B cell (primary cell): Measurements from ENCODE around the gene RRP36. TPM values are rescaled to one million over a fixed set of nuclear protein-coding genes. Genes with fewer than 3 reads are reported as not detected.

Experiments used
- ATAC-seq: fragments of 200-7000 bp; cut with Tn5 transposase; one replicate; pipeline ENCODE4 v1.10.0; 2021; ENCODE audit warnings: low read depth, mild to moderate bottlenecking, moderate number of reproducible peaks, moderate library complexity
- CTCF ChIA-PET: fragments of 350-600 bp; sonication (Branson Sonifier 250); formaldehyde crosslinking; loops from one replicate; lab custom pipeline; 2021; ENCODE audit warnings: antibody characterized with exemption, inconsistent platforms; lab: Charles Lee
- POLR2A ChIA-PET: fragments of 350-600 bp; sonication (Branson Sonifier 250); formaldehyde crosslinking; loops from one replicate; lab custom pipeline; 2021; ENCODE audit warnings: antibody characterized with exemption; lab: Charles Lee
- DNase-seq: peaks from one replicate; pipeline ENCODE4 v3.0.0; 2013
- H2AFZ ChIP-seq: 2 replicates; pipeline ENCODE4 v1.6.1; 2012; ENCODE audit warnings: mild to moderate bottlenecking, low read depth, low read length; ENCODE audit not compliant: insufficient read depth, poor library complexity, severe bottlenecking
- H3K27ac ChIP-seq, 2 donors: 1 replicate in 1 of 2; 2 replicates in 1 of 2; pipeline ENCODE4 v1.5.1; 2012 to 2013; ENCODE audit warnings: low read length in 2 of 2, mild to moderate bottlenecking in 2 of 2, moderate library complexity in 1 of 2
- H3K27me3 ChIP-seq, 4 experiments: fragments of 200-600 bp in 1 of 4; sonication (generic) in 1 of 4; replicated peaks in 1 of 4; 1 replicate in 2 of 4; 2 replicates in 2 of 4; pipeline versions ENCODE4 v1.6.1 to v1.7.0; 2013 to 2016; ENCODE audit warnings: low read length in 3 of 4, mild to moderate bottlenecking in 2 of 4, mixed read lengths in 1 of 4, moderate library complexity in 1 of 4; ENCODE audit not compliant: insufficient read depth in 4 of 4, control insufficient read depth in 3 of 4; ENCODE audit errors: control extremely low read depth in 1 of 4
- H3K36me3 ChIP-seq, 2 experiments: replicated peaks in 1 of 2; 1 replicate in 1 of 2; 2 replicates in 1 of 2; pipeline versions ENCODE4 v1.6.1 to v1.7.1; 2013; ENCODE audit warnings: low read length in 1 of 2; ENCODE audit not compliant: insufficient read depth in 2 of 2, control insufficient read depth in 1 of 2; ENCODE audit errors: control extremely low read depth in 1 of 2, extremely low read depth in 1 of 2
- H3K4me1 ChIP-seq, 2 donors: fragments of 200-600 bp in 1 of 2; sonication (generic) in 1 of 2; 1 replicate in 1 of 2; 2 replicates in 1 of 2; pipeline versions ENCODE4 v1.5.1 to v1.6.1; 2013 to 2017; ENCODE audit warnings: low read length in 2 of 2; ENCODE audit not compliant: control insufficient read depth in 2 of 2, insufficient read depth in 2 of 2
- H3K4me2 ChIP-seq: replicated peaks from 2 replicates; pipeline ENCODE3; 2012; ENCODE audit warnings: mild to moderate bottlenecking, low read depth, low read length; ENCODE audit not compliant: poor library complexity, severe bottlenecking
- H3K4me3 ChIP-seq, 5 experiments: fragments of 200-600 bp in 1 of 5; sonication (generic) in 1 of 5; 1 replicate in 3 of 5; 2 replicates in 2 of 5; pipeline versions ENCODE4 v1.5.1 to v1.7.0; 2011 to 2016; ENCODE audit warnings: low read length in 4 of 5, mild to moderate bottlenecking in 4 of 5, low read depth in 2 of 5, control low read depth in 1 of 5, moderate library complexity in 1 of 5; ENCODE audit not compliant: insufficient read depth in 1 of 5; ENCODE audit errors: control extremely low read depth in 1 of 5, extremely low read depth in 1 of 5
- H3K79me2 ChIP-seq: fragments of 200-600 bp; sonication (generic); one replicate; pipeline ENCODE4 v1.6.0; 2016; ENCODE audit warnings: low read length; ENCODE audit not compliant: control insufficient read depth, insufficient read depth
- H3K9ac ChIP-seq: fragments of 200-600 bp; sonication (generic); 2 replicates; pipeline ENCODE4 v1.6.1; 2017; ENCODE audit warnings: mild to moderate bottlenecking, low read length, moderate library complexity
- H3K9me3 ChIP-seq, 3 donors: one replicate each; pipeline versions ENCODE4 v1.6.1 to v1.7.1; 2013; ENCODE audit warnings: low read length in 2 of 3; ENCODE audit not compliant: control insufficient read depth in 2 of 3, insufficient read depth in 1 of 3; ENCODE audit errors: control extremely low read depth in 1 of 3
- H4K20me1 ChIP-seq: 2 replicates; pipeline ENCODE4 v1.6.0; 2012; ENCODE audit warnings: mild to moderate bottlenecking, low read length; ENCODE audit not compliant: insufficient read depth, control insufficient read depth, poor library complexity, severe bottlenecking
- H3K27ac Mint-ChIP-seq: one replicate; pipeline ENCODE4 v1.8.0; 2021; ENCODE audit warnings: mixed read lengths
- H3K27me3 Mint-ChIP-seq: one replicate; pipeline ENCODE4 v1.8.0; 2021; ENCODE audit warnings: mixed read lengths
- H3K4me1 Mint-ChIP-seq: one replicate; pipeline ENCODE4 v1.8.0; 2021; ENCODE audit warnings: mixed read lengths
- H3K4me3 Mint-ChIP-seq: one replicate; pipeline ENCODE4 v1.8.0; 2021; ENCODE audit warnings: mixed read lengths
- H3K9me3 Mint-ChIP-seq: one replicate; pipeline ENCODE4 v1.8.0; 2022; ENCODE audit warnings: mixed read lengths; ENCODE audit not compliant: insufficient read depth
- EZH2 ChIP-seq: IDR thresholded peaks from 2 replicates; pipeline ENCODE4 v1.6.1; 2012; ENCODE audit warnings: borderline replicate concordance, low read depth, mild to moderate bottlenecking, moderate library complexity, low read length; ENCODE audit not compliant: insufficient read depth, poor library complexity, severe bottlenecking
- WGBS: methylation state at CpG from one replicate; pipeline ENCODE4 v1.1.5; 2013; ENCODE audit warnings: missing lambda C conversion rate; ENCODE audit not compliant: insufficient coverage; 5-methylcytosine and 5-hydroxymethylcytosine counted together
- intact Hi-C: fragments of 100-400 bp; cut with micrococcal nuclease; formaldehyde crosslinking; loops from one replicate; pipeline ENCODE4 v1.10.0; 2022
- polyA plus RNA-seq: library from polyadenylated mRNA; depleted of rRNA; stranded (reverse); fragments of >200 nt; gene quantifications from 2 replicates; pipeline ENCODE4 v1.2.3, GENCODE V29; 2012
- total RNA-seq, 2 donors: library from RNA; stranded (reverse); fragments of 120-200 nt in 1 of 2; gene quantifications; 1 replicate in 1 of 2; 2 replicates in 1 of 2; pipeline versions ENCODE4 v1.2.3 to v1.2.4, GENCODE V29; 2013 to 2022
- TF ChIP-seq, protein P1 (sequence below): fragments of 200-600 bp; IDR thresholded peaks from one replicate; pipeline ENCODE4 v1.8.0; 2022; ENCODE audit warnings: antibody characterized with exemption, mild to moderate bottlenecking

The RRP36 gene
- total and polyA plus RNA-seq, 2 donors (not counting 1 experiment from before 2014, with no cell fraction given) = 22.8 to 46.2 TPM

GRCh38 chr6:43037197-43037596 lies 15.8 kb downstream of the RRP36 start:
- Histone ChIP-seq H3K27me3 (no peaks in the 10 kb centered on the region), H3K36me3 (peaks cover 0 to 38% of the 10 kb centered on the region in 2 experiments), H3K4me1 (no peaks in the 10 kb centered on the region), H3K9me3 (no peaks in the 10 kb centered on the region), H3K4me3 (no peak overlapping the region), H3K79me2 (no peaks in the 10 kb centered on the region), H3K4me2 (no peak overlapping the region), H3K9ac (no peak overlapping the region), H2AFZ (no peak overlapping the region), H3K27ac (no peak overlapping the region), H4K20me1 (no peaks in the 10 kb centered on the region)
- Mint-ChIP-seq H3K4me1 (no peaks in the 10 kb centered on the region), H3K4me3 (no peak overlapping the region), H3K9me3 (no peaks in the 10 kb centered on the region), H3K27me3 (no peaks in the 10 kb centered on the region), H3K27ac (no peak overlapping the region)
- WGBS = 89% methylated on average over 5 of the region's 5 CpGs
- POLR2A ChIA-PET = no interaction called here
- ATAC-seq = no peak
- no peak for DNase-seq
- TF ChIP-seq EZH2 = no peak
- TF ChIP-seq, protein P1, sequence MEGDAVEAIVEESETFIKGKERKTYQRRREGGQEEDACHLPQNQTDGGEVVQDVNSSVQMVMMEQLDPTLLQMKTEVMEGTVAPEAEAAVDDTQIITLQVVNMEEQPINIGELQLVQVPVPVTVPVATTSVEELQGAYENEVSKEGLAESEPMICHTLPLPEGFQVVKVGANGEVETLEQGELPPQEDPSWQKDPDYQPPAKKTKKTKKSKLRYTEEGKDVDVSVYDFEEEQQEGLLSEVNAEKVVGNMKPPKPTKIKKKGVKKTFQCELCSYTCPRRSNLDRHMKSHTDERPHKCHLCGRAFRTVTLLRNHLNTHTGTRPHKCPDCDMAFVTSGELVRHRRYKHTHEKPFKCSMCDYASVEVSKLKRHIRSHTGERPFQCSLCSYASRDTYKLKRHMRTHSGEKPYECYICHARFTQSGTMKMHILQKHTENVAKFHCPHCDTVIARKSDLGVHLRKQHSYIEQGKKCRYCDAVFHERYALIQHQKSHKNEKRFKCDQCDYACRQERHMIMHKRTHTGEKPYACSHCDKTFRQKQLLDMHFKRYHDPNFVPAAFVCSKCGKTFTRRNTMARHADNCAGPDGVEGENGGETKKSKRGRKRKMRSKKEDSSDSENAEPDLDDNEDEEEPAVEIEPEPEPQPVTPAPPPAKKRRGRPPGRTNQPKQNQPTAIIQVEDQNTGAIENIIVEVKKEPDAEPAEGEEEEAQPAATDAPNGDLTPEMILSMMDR = no peak
- intact Hi-C loops = no loop called here
- CTCF ChIA-PET = interaction anchor here (1.2 kb wide), 1 partner anchor 135 kb away, joined by 3 read pairs; no protein-coding TSS in a partner anchor

DNA sequence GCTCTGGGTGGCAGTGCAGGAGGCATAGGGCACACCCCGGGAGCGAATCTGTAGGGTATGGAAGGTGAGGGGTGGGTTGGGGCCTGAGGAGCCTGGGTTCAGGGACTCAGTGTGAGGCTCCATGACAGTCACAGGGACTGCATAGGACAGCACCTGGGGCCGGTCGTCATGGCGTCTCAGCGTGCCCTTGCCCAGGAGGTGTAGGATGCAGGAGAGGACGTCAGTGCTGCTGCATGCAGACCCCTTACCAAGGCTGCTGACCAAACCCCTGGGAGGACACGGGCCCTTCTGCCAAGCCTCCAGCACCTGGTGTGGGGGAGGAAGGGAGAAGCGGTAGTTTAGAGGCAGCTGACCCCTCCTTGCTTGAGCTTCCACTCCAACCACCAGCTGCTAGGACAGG lies 16.3 kb downstream of the RRP36 start:
- WGBS = 97% methylated on average over 7 of the region's 9 CpGs
- Histone ChIP-seq H3K4me2 (no peak overlapping the region), H3K27me3 (no peaks in the 10 kb centered on the region), H3K4me3 (no peak overlapping the region), H3K27ac (no peak overlapping the region), H3K4me1 (no peaks in the 10 kb centered on the region), H3K79me2 (no peaks in the 10 kb centered on the region), H4K20me1 (no peaks in the 10 kb centered on the region), H3K9me3 (no peaks in the 10 kb centered on the region), H3K9ac (no peak overlapping the region), H3K36me3 (peaks cover 0 to 40% of the 10 kb centered on the region in 2 experiments), H2AFZ (no peak overlapping the region)
- H3K4me3 Mint-ChIP-seq = no peak overlapping the region
- no peaks in the 10 kb centered on the region for H3K4me1 Mint-ChIP-seq
- ChIA-PET CTCF (interaction anchor here (1.2 kb wide), 1 partner anchor 136 kb away, joined by 3 read pairs; no protein-coding TSS in a partner anchor), POLR2A (no interaction called here)
- no peak overlapping the region for H3K27ac Mint-ChIP-seq
- no peak for ATAC-seq
- no peaks in the 10 kb centered on the region for H3K27me3 Mint-ChIP-seq
- intact Hi-C loops = no loop called here
- no peak for DNase-seq
- TF ChIP-seq, protein P1 = no peak
- TF ChIP-seq EZH2 = no peak
- H3K9me3 Mint-ChIP-seq = no peaks in the 10 kb centered on the region
